ENCODE measurements around the gene TMEM201.

Gene TMEM201

GRCh38 chr1:9653210-9653490 is 64.4 kb downstream of the TMEM201 start:
- Histone ChIP-seq H3K27ac (ENCODE audit: low read depth, low read length) (no peak overlapping the region), H3K9ac (ENCODE audit: low read length) (no peak overlapping the region), H3K4me1 (ENCODE audit: insufficient read depth, low read length) (no peaks in the 10 kb centered on the region), H3K27me3 (ENCODE audit: control insufficient read depth in 1 of 2, insufficient read depth in 2 of 2, low read length in 2 of 2) (peaks cover 0 to 26% of the 10 kb centered on the region in 2 donors), H3K4me3 (ENCODE audit: low read depth in 1 of 2, low read length in 2 of 2) (no peak overlapping the region), H3K9me3 (ENCODE audit: low read length) (no peaks in the 10 kb centered on the region), H3K36me3 (ENCODE audit: insufficient read depth, low read length) (no peaks in the 10 kb centered on the region)

GRCh38 chr1:9653491-9654050 is 64.9 kb downstream of the TMEM201 start:
- Histone ChIP-seq H3K9ac (ENCODE audit: low read length) (no peak overlapping the region), H3K36me3 (ENCODE audit: insufficient read depth, low read length) (no peaks in the 10 kb centered on the region), H3K4me3 (ENCODE audit: low read depth in 1 of 2, low read length in 2 of 2) (no peak overlapping the region), H3K4me1 (ENCODE audit: insufficient read depth, low read length) (no peaks in the 10 kb centered on the region), H3K27ac (ENCODE audit: low read depth, low read length) (no peak overlapping the region), H3K9me3 (ENCODE audit: low read length) (no peaks in the 10 kb centered on the region), H3K27me3 (ENCODE audit: control insufficient read depth in 1 of 2, insufficient read depth in 2 of 2, low read length in 2 of 2) (peaks cover 0 to 26% of the 10 kb centered on the region in 2 donors)

GRCh38 chr1:9654051-9654833 is 65.5 kb downstream of the TMEM201 start:
- no peak overlapping the region for H3K9ac ChIP-seq (ENCODE audit: low read length)
- H3K9me3 ChIP-seq (ENCODE audit: low read length): no peaks in the 10 kb centered on the region
- no peak overlapping the region for H3K27ac ChIP-seq (ENCODE audit: low read depth, low read length)
- H3K27me3 ChIP-seq (ENCODE audit: control insufficient read depth in 1 of 2, insufficient read depth in 2 of 2, low read length in 2 of 2): peaks cover 0 to 26% of the 10 kb centered on the region in 2 donors
- no peak overlapping the region for H3K4me3 ChIP-seq (ENCODE audit: low read depth in 1 of 2, low read length in 2 of 2)
- no peaks in the 10 kb centered on the region for H3K36me3 ChIP-seq (ENCODE audit: insufficient read depth, low read length)
- H3K4me1 ChIP-seq (ENCODE audit: insufficient read depth, low read length): no peaks in the 10 kb centered on the region

DNA sequence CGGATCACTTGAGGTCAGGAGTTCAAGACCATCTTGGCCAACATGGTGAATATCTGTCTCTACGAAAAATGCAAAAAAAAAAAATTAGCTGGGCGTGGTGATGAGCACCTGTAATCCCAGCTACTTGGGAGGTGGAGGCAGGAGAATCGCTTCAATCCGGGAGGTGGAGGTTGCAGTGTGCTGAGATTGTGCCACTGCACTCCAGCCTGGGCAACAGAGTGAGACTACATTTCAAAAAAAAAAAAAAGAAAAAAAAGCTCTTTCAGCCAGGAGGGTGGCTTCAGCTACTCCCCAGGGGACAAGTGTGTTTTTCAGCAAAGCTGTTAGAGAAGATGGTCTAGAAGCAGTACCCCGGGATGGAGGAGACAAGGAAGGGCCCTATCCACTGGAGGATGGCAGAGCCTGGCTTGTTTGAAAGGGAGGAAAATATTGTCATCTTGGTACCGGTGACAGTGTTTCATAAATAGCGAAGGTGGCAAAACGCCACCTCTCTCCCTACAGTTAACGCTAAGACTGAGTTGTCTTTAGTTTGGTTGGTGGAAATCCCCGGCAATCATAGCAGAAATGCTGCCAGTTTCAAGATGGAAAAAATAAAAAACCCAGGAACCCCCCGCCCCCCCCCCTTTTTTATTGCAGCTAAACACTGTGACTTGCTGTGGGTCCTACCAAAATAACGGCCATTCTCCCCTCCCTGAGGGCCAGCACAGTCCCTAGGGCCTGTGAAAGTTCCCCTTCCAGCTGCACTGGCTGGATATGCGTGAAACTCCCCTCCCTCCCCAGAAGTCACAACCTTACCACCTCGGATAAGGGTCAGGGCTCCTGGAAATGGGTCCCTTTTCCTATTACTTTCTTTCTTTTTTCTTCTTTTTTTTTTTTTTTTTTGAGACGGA is 66.4 kb downstream of the TMEM201 start:
- peaks cover 0 to 26% of the 10 kb centered on the region in 2 donors for H3K27me3 ChIP-seq (ENCODE audit: control insufficient read depth in 1 of 2, insufficient read depth in 2 of 2, low read length in 2 of 2)
- no peak overlapping the region for H3K27ac ChIP-seq (ENCODE audit: low read depth, low read length)
- H3K4me3 ChIP-seq (ENCODE audit: low read depth in 1 of 2, low read length in 2 of 2): no peak overlapping the region
- H3K9me3 ChIP-seq (ENCODE audit: low read length): no peaks in the 10 kb centered on the region
- H3K36me3 ChIP-seq (ENCODE audit: insufficient read depth, low read length): no peaks in the 10 kb centered on the region
- H3K9ac ChIP-seq (ENCODE audit: low read length): no peak overlapping the region
- no peaks in the 10 kb centered on the region for H3K4me1 ChIP-seq (ENCODE audit: insufficient read depth, low read length)

DNA sequence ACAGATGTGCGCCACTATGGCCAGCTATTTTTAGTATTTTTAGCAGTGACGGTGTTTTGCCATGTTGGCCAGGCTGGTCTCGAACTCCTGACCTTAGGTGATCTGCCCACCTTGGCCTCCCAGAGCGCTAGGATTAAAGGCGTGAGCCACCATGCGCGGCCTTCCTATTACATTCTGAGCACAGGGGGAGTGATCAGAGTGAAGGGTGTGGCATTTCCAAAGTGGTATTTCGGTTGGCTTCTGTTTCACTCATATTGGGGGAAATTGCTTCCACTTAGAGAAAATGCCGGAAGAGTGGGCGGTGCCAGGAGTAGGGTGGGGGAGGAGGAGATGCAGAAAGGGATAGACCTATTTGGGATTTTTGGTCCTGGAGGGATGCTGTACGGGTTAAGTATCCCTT is 67.1 kb downstream of the TMEM201 start:
- no peak overlapping the region for H3K9ac ChIP-seq (ENCODE audit: low read length)
- H3K27me3 ChIP-seq (ENCODE audit: control insufficient read depth in 1 of 2, insufficient read depth in 2 of 2, low read length in 2 of 2): peaks cover 0 to 26% of the 10 kb centered on the region in 2 donors
- no peak overlapping the region for H3K4me3 ChIP-seq (ENCODE audit: low read depth in 1 of 2, low read length in 2 of 2)
- no peaks in the 10 kb centered on the region for H3K4me1 ChIP-seq (ENCODE audit: insufficient read depth, low read length)
- H3K9me3 ChIP-seq (ENCODE audit: low read length): no peaks in the 10 kb centered on the region
- no peak overlapping the region for H3K27ac ChIP-seq (ENCODE audit: low read depth, low read length)
- H3K36me3 ChIP-seq (ENCODE audit: insufficient read depth, low read length): no peaks in the 10 kb centered on the region

DNA sequence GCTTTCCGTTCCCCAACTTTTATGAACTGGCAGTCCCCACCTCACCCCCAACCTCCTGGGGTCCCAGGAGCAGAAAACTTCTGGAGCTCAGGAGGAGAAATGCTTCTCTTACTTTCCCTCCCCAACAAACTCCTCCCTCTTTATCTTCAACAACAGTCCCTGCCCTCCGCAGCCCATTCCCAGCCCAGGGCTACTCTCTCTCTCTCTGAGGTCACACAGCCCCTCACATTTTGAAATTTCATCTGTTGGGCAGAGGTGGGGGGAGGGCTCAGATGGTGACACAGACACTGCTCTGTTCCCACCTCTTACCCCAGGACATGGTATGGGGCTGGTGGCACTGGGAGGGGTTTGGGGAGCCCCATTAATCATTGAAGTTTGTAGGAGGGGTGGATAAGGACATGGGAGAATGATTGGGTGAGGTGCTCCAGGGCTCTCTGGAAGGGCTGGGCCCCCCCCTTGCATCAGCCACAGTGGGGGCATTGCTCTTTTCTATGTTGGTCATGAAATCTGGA is 68.9 kb downstream of the TMEM201 start:
- no peak overlapping the region for H3K4me3 ChIP-seq (ENCODE audit: low read depth in 1 of 2, low read length in 2 of 2)
- H3K9me3 ChIP-seq (ENCODE audit: low read length): no peaks in the 10 kb centered on the region
- H3K27ac ChIP-seq (ENCODE audit: low read depth, low read length): no peak overlapping the region
- H3K4me1 ChIP-seq (ENCODE audit: insufficient read depth, low read length): no peaks in the 10 kb centered on the region
- no peak overlapping the region for H3K9ac ChIP-seq (ENCODE audit: low read length)
- H3K27me3 ChIP-seq (ENCODE audit: control insufficient read depth in 1 of 2, insufficient read depth in 2 of 2, low read length in 2 of 2): peaks cover 0 to 13% of the 10 kb centered on the region in 2 donors
- H3K36me3 ChIP-seq (ENCODE audit: insufficient read depth, low read length): no peaks in the 10 kb centered on the region

- Histone ChIP-seq H3K27ac (ENCODE audit: low read depth, low read length) (no peak overlapping the region), H3K36me3 (ENCODE audit: insufficient read depth, low read length) (no peaks in the 10 kb centered on the region), H3K9me3 (ENCODE audit: low read length) (no peaks in the 10 kb centered on the region), H3K27me3 (ENCODE audit: control insufficient read depth in 1 of 2, insufficient read depth in 2 of 2, low read length in 2 of 2) (peaks cover 0 to 7% of the 10 kb centered on the region in 2 donors), H3K4me1 (ENCODE audit: insufficient read depth, low read length) (no peaks in the 10 kb centered on the region), H3K9ac (ENCODE audit: low read length) (no peak overlapping the region), H3K4me3 (ENCODE audit: low read depth in 1 of 2, low read length in 2 of 2) (no peak overlapping the region)
Observed at GRCh38 chr1:9658199-9658598, 69.5 kb downstream of the TMEM201 start.

DNA sequence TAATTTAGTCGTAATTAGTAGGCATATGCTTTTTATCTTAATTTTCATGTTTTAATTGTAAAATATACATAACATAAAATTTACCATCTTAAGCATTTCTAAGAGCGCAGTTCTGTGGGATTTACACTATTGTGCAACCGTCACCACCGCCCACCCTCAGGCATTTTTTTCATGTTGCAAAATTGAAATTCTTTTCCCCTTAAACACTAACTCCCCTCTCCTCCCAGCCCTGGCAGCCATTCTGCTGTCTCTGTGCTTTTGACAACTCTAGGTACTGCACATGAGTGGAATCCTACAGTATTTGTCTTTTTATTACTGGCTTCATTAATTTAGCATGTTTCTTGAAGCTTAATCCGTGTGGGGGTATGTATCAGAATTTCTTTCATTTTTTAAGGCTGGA is 70.6 kb downstream of the TMEM201 start:
- Histone ChIP-seq H3K36me3 (ENCODE audit: insufficient read depth, low read length) (no peaks in the 10 kb centered on the region), H3K27me3 (ENCODE audit: control insufficient read depth in 1 of 2, insufficient read depth in 2 of 2, low read length in 2 of 2) (no peaks in the 10 kb centered on the region), H3K27ac (ENCODE audit: low read depth, low read length) (no peak overlapping the region), H3K9ac (ENCODE audit: low read length) (no peak overlapping the region), H3K9me3 (ENCODE audit: low read length) (no peaks in the 10 kb centered on the region), H3K4me1 (ENCODE audit: insufficient read depth, low read length) (no peaks in the 10 kb centered on the region), H3K4me3 (ENCODE audit: low read depth in 1 of 2, low read length in 2 of 2) (no peak overlapping the region)

- H3K36me3 ChIP-seq (ENCODE audit: insufficient read depth, low read length): no peaks in the 10 kb centered on the region
- H3K9ac ChIP-seq (ENCODE audit: low read length): no peak overlapping the region
- H3K27ac ChIP-seq (ENCODE audit: low read depth, low read length): no peak overlapping the region
- H3K4me3 ChIP-seq (ENCODE audit: low read depth in 1 of 2, low read length in 2 of 2): no peak overlapping the region
- no peaks in the 10 kb centered on the region for H3K4me1 ChIP-seq (ENCODE audit: insufficient read depth, low read length)
- H3K9me3 ChIP-seq (ENCODE audit: low read length): no peaks in the 10 kb centered on the region
- no peaks in the 10 kb centered on the region for H3K27me3 ChIP-seq (ENCODE audit: control insufficient read depth in 1 of 2, insufficient read depth in 2 of 2, low read length in 2 of 2)
Observed at GRCh38 chr1:9663257-9663656, 74.5 kb downstream of the TMEM201 start.
